ENCODE data around the gene CHKA. TPM values are rescaled to one million over a fixed set of nuclear protein-coding genes. Genes with fewer than 3 reads are reported as not detected.

Gene CHKA
- total and polyA plus RNA-seq, 9 of the 15 experiments (the other 6 are each of a cell fraction or from before 2014, with no cell fraction given) = 3.6 to 37.0 (median 30.2) TPM

DNA sequence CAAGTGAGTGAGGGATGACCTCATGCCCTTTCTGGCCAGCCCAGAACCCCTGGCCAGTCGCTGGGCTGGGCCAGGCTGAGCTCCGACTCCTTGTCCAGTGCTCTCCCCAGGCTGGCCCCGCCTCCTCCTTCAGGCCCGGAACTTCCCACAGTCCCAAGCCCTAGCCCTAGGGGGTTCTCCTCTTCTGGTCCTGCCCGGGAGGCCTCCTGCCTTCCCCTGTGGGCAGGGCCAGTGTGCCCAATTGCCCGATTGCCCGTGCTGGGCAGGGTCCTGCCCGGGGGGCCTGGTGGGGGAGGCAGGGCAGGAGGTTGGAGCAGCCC is 78.2 kb downstream of the CHKA start (continued):
- TF ChIP-seq, protein P1, sequence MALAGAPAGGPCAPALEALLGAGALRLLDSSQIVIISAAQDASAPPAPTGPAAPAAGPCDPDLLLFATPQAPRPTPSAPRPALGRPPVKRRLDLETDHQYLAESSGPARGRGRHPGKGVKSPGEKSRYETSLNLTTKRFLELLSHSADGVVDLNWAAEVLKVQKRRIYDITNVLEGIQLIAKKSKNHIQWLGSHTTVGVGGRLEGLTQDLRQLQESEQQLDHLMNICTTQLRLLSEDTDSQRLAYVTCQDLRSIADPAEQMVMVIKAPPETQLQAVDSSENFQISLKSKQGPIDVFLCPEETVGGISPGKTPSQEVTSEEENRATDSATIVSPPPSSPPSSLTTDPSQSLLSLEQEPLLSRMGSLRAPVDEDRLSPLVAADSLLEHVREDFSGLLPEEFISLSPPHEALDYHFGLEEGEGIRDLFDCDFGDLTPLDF (CRISPR knock-in tag; IDR thresholded peaks at IDR 0.05) = no peak
- TF ChIP-seq TRIM24 (IDR thresholded peaks at IDR 0.05) (no peak), SP1 (CRISPR knock-in tag; IDR thresholded peaks at IDR 0.05) (no peak), ZNF12 (CRISPR knock-in tag; IDR thresholded peaks at IDR 0.05) (0 out of 2 replicates have a peak, but pooled peaks have one; percentile 37), KLF10 (CRISPR knock-in tag; IDR thresholded peaks at IDR 0.05) (no peak), ZNF764 (CRISPR knock-in tag; IDR thresholded peaks at IDR 0.05; ENCODE audit: low read depth) (no peak), YBX1 (IDR thresholded peaks at IDR 0.05) (no peak), DPF2 (IDR thresholded peaks at IDR 0.05) (no peak), SRSF1 (IDR thresholded peaks at IDR 0.05; ENCODE audit: low read depth, low read length) (no peak), ZNF184 (CRISPR knock-in tag; IDR thresholded peaks at IDR 0.05) (no peak), RFX5 (IDR thresholded peaks at IDR 0.05; ENCODE audit: low read depth, low read length) (no peak), HDAC6 (IDR thresholded peaks at IDR 0.05; ENCODE audit: low read depth, low read length) (no peak), SIN3B (IDR thresholded peaks at IDR 0.05; ENCODE audit: low read depth) (no peak), TCF7L2 (IDR thresholded peaks at IDR 0.05; ENCODE audit: low read depth, low read length) (no peak), PHF21A (IDR thresholded peaks at IDR 0.05; ENCODE audit: borderline replicate concordance, low read depth) (no peak), BCOR (IDR thresholded peaks at IDR 0.05) (no peak), HDGF (IDR thresholded peaks at IDR 0.05) (0 out of 2 replicates have a peak, but pooled peaks have one; percentile 22), ZBTB17 (CRISPR knock-in tag; IDR thresholded peaks at IDR 0.05) (0 out of 2 replicates have a peak, but pooled peaks have one; percentile 37), SMAD3 (CRISPR knock-in tag; conservative IDR thresholded peaks at IDR 0.05) (no peak), ZNF551 (CRISPR knock-in tag; IDR thresholded peaks at IDR 0.05) (no peak)
- TF ChIP-seq, protein P2, sequence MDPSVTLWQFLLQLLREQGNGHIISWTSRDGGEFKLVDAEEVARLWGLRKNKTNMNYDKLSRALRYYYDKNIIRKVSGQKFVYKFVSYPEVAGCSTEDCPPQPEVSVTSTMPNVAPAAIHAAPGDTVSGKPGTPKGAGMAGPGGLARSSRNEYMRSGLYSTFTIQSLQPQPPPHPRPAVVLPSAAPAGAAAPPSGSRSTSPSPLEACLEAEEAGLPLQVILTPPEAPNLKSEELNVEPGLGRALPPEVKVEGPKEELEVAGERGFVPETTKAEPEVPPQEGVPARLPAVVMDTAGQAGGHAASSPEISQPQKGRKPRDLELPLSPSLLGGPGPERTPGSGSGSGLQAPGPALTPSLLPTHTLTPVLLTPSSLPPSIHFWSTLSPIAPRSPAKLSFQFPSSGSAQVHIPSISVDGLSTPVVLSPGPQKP (CRISPR knock-in tag; IDR thresholded peaks at IDR 0.05) = no peak
- TF ChIP-seq, protein P3, sequence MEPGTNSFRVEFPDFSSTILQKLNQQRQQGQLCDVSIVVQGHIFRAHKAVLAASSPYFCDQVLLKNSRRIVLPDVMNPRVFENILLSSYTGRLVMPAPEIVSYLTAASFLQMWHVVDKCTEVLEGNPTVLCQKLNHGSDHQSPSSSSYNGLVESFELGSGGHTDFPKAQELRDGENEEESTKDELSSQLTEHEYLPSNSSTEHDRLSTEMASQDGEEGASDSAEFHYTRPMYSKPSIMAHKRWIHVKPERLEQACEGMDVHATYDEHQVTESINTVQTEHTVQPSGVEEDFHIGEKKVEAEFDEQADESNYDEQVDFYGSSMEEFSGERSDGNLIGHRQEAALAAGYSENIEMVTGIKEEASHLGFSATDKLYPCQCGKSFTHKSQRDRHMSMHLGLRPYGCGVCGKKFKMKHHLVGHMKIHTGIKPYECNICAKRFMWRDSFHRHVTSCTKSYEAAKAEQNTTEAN (CRISPR knock-in tag; IDR thresholded peaks at IDR 0.05) = no peak
- TF ChIP-seq, protein P4, sequence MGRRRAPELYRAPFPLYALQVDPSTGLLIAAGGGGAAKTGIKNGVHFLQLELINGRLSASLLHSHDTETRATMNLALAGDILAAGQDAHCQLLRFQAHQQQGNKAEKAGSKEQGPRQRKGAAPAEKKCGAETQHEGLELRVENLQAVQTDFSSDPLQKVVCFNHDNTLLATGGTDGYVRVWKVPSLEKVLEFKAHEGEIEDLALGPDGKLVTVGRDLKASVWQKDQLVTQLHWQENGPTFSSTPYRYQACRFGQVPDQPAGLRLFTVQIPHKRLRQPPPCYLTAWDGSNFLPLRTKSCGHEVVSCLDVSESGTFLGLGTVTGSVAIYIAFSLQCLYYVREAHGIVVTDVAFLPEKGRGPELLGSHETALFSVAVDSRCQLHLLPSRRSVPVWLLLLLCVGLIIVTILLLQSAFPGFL (CRISPR knock-in tag; IDR thresholded peaks at IDR 0.05) = no peak
- TF ChIP-seq, protein P5, sequence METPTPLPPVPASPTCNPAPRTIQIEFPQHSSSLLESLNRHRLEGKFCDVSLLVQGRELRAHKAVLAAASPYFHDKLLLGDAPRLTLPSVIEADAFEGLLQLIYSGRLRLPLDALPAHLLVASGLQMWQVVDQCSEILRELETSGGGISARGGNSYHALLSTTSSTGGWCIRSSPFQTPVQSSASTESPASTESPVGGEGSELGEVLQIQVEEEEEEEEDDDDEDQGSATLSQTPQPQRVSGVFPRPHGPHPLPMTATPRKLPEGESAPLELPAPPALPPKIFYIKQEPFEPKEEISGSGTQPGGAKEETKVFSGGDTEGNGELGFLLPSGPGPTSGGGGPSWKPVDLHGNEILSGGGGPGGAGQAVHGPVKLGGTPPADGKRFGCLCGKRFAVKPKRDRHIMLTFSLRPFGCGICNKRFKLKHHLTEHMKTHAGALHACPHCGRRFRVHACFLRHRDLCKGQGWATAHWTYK (CRISPR knock-in tag; IDR thresholded peaks at IDR 0.05) = no peak
- TF ChIP-seq, protein P6, sequence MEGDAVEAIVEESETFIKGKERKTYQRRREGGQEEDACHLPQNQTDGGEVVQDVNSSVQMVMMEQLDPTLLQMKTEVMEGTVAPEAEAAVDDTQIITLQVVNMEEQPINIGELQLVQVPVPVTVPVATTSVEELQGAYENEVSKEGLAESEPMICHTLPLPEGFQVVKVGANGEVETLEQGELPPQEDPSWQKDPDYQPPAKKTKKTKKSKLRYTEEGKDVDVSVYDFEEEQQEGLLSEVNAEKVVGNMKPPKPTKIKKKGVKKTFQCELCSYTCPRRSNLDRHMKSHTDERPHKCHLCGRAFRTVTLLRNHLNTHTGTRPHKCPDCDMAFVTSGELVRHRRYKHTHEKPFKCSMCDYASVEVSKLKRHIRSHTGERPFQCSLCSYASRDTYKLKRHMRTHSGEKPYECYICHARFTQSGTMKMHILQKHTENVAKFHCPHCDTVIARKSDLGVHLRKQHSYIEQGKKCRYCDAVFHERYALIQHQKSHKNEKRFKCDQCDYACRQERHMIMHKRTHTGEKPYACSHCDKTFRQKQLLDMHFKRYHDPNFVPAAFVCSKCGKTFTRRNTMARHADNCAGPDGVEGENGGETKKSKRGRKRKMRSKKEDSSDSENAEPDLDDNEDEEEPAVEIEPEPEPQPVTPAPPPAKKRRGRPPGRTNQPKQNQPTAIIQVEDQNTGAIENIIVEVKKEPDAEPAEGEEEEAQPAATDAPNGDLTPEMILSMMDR (IDR thresholded peaks at IDR 0.05 in 2 of 3, conservative IDR thresholded peaks at IDR 0.05 in 1 of 3; ENCODE audit: insufficient read depth in 2 of 3, low read depth in 1 of 3, low read length in 3 of 3) = no peak
